HG02623 (cell line): ENCODE measurements around the gene CASZ1.

Experiments used
- ATAC-seq: cut with Tn5 transposase; IDR thresholded peaks from one replicate; pipeline ENCODE4 v1.9.1; 2021; ENCODE audit warnings: moderate library complexity; ENCODE audit not compliant: unreplicated experiment

CASZ1 gene

DNA sequence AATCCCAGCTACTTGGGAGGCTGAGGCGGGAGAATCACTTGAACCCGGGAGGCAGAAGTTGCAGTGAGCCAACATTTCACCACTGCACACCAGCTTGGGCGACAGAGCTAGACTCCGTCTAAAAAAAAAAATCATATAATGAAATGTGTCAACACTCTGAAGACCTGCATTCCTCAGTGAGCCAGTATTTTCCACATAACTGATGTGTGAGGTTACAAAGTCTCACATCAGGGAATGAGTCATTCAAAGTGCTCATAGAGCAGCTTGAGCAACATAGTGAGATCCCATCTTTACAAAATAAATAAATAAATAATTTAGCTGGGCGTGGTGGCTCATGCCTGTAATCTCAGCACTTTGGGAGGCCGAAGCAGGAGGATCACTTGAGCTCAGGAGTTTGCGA, 65.5 kb downstream of the CASZ1 start:
- no peak for ATAC-seq

DNA sequence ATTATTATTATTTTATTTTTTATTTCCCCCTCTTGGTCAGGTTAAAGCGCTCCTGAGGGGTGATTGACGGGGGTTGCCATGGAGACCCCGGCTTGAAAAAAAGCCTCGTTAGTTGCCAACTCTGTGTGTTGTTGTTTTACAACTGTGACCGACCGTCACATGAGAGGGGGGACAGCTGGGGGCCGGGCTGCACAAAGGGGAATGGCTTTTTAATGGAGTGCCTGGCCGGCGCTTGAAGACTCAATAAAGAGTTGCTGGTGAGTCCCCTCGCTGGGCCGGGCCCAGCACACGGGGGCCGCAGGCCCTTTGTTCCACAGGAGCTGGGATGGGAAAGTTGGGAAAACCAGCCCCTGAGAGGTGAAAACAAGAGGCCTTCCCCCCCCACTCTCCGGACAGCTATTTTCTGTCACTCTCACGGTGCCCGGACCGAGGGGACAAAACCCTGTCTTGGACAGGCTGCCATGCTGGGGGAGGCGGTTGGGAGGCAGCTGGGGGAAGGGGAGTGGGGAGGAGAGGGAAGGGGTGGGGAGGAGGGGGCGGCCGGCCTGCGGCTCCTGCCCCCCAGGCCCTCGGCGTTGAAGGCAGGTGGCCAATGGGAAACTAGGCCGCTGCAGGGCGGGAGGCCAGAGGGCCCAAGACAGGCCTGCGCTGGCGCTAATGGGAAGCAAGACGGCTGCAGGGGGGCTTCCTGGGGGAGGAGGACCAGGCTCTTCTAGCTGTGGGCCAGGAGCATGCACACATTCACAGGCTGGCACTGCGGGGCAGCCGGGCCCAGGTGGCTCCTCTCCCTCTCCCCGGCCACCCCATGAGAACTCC, 67.6 kb downstream of the CASZ1 start:
- no peak for ATAC-seq

DNA sequence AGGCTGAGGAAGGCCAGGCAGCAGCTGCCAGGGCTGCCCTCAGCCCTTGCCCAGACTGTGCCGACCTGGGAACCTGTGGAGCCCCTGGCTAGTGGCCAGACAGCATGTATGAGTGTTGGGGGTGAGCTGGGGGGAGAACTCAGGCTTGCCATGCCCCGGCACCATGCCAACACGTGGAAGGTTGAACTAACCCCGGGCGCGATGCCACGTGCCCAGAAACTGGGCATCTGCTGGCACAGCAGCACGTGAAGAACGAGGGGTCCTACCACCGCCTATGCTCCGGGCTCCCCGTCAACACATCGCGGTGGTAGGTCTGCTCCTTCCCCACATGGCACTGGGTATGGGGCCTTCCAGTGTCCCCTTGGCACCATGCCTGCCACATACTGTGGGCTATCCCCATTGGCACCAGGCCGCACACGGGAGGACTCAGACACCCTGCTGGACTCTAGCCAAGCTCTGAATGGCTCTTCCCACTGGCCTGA, 68.7 kb downstream of the CASZ1 start:
- ATAC-seq, result no peak

DNA sequence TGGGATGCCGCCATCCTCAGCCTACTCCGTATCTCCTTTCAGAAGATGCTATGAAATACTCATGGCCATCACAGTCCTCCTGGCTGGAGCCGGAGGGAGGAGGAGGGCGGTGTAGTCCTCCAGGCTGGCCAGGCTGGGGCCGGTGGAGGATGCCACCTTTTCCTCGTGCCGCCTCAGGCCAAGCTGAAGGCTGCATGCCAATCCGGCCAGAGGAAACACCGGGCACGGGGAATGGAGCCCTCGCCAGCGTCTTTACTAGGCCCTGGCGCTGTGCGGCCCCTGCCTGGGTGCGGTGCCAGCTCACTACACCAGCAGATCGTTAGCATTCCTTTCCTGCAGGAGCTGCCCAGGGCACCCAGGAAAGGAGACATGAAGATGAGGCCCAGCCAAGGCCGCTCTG, 70.1 kb downstream of the CASZ1 start:
- ATAC-seq, result no peak

DNA sequence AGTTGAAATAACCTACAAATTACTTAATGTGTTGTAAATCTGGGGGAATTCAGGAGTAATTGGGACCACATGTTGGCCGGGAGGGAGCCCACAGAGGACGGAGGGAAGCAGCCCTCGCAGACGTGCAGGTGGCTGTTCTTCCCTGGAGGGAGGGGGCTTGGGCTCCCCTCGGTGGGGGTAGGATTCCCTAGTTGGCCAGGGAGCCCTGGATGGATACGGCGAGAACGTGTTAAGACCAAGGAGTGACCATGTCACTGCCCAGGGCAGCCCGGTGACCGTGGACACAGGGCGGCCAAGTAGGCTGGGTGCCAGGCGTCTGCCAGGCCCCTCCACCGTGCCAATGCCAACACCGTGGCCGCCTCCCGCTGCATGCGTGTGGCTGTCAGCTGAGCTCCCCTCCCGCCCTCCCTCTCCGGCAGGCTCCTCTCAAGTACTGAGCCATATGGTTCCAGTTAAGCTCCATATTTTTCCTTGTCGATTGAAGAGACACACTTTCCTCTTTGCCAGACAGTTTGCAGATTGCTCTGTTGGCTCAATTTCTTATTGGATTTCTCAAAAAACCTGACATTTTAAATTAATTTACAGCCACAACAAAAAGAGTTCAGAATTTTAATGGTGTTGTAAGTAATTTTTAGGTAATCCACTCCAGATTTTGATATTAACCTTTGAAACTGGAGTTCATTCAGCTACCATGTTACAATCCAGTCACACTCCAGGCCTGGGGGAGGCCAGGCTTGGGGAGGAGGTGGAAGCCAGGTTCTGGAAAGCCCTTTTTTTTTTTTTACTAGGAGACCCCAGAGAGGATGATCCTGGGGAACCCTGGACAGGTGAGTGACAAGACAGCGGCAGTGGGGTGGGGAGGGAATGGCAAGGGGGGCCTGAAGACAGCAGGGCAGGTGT, 71.2 kb downstream of the CASZ1 start:
- no peak for ATAC-seq

DNA sequence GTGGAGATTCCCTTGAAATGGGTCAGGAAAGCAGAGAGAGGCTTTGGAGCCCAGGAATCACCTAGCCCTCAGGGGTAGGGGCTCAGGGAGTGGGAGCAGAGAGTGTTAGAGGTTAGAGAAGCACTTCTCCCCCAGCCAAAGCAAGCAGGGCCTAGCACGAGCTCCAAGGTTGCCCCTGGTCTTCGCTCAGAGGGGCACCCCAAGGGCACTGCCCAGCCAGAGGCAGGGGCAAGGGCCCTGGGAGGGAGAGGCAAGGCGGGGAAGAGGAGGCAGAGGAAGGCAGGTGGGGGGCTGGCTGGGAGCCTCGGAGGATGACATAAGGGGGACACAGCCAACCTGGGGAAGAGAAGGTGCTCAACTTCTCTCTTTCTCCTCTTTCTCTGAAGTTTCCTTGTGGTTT, 71.9 kb downstream of the CASZ1 start:
- no peak for ATAC-seq

DNA sequence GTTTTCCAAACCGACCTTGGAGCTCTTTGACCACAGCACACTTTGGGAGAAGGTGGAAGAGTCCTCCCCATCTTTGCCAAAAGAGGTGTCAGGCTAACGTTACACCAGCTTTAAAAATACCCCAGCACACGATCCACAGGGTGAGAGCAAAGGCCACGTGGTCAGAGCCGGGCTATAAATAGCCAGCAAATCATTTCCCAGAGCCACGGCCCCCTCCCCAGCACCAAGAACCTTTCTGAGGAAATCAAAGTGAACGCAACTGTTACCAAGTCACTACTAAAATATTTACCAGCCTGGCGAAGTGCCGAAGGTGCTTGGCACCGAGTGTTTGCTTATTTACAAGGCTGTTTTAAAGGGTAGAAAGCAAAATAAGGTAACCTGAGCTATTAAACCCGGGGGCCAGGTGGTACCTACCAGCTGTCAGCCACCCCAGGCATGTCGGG, 72.4 kb downstream of the CASZ1 start:
- no peak for ATAC-seq

DNA sequence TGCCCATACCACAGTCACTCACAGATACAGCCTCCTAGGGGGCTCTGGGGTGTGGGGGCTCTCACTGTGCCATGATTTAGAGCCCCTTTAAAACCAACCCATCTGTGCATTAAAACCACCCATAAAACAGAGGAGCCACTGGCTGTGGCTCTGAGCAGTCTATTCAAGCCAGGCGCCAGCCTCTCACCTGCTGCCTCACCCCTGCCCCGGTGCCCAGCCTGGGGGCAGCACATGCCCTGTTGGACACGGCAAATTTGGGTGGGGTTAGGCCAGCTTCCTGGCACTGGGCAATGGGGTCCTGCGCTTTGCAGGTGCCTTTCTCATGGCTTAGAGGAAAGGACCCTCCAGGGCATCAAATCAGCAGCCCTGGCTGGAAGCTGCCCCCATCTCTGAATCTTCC, 73.1 kb downstream of the CASZ1 start:
- no peak for ATAC-seq

DNA sequence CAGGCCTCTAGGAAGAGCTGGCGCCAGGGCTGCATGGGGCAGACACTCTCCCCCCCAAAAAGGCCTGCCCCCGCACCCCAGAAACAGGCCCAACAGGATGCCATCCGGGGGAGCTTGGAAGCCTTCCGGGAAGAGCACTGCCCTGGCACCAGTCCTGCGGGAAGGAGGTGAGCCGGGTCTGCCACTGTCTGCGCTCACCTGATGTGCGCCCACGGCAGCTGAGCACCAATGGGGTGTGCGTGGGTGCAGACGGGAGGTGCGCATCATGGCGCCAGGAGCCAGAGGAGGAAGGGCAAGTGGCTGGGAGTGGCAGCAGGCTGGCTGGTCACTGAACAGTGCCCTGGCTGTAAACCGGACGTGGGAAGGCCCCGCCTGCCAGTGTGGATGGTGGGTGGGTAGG, 73.6 kb downstream of the CASZ1 start:
- ATAC-seq, result no peak

DNA sequence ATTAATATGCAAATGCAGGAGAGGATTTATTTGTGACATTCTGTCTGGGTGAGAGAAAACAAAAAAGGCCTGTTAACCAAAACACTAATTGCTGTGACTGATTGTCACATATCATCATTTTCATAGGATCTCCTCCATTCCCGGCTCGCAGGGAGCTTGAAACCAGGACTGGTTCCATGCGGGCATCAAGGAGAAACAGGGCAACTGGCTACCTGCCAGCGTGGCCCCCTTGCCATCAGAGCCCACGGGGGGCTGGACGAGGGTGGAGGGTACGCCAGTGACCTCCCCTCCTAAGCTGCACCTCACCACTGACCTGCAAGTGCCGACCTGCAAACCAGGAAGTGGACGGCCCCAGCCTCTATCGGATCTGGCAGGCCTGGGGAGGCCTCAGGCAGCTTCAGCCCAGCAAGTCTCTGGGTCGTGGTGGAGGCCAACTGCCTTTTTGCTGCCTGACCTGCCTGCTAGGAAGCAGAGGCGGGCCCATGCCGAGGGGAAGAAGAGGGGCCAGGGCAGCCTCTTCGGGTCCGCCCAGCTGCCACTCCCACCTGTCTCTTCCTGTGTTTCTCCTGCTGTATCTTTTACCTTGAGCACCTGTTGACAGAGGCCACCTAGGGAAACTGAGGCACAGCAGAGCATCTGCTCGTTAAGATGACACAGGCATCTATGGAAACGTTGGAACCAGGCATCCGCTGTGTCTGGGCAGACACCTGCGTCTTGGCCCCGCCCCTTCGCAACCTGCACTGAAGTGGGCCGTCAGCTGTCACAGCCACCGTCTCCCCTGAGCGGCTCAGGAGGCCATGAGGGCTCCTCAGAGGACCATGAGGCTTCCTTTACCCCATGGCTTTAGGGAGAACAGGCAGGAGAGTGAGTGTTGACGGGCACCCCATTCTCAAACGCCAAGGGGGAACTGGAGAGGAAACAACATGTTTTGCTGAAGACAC, 74.8 kb downstream of the CASZ1 start:
- no peak for ATAC-seq

DNA sequence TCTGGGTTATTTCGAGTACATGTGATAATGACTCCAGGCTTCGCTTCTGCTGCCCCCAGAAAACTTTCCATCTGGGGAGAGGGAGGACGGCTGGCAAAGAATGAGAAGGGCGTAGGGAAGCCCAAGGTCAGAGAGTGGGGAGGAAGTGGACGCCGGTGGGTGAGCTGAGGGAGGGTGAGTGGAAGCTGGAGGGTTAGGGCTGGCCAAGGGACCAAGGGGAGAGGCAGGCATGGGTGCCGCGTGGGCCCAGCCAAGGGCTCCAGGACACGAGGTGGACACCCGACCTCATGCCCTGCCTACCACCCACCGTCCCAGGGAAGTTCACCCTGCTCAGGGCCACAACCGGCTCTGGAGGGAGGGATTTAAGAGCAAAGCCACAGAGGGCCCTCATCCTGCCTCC, 75.8 kb downstream of the CASZ1 start:
- ATAC-seq, result no peak

DNA sequence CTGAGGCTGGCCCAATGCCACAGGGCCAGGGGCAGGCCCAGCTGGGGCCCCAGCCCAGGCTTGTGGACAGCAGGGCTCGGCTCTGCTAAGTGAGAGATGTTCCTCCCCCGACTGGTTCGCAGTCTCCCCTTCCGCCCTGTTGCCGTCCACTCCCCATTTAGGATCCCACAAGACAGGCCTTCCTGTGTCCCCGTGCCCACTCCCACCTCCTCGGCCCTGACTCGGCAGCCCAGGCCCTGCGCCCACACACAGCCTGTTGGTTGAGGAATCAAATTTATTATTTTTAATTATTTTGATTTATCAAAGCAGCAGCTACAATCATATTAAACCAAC, 78.4 kb downstream of the CASZ1 start:
- no peak for ATAC-seq

DNA sequence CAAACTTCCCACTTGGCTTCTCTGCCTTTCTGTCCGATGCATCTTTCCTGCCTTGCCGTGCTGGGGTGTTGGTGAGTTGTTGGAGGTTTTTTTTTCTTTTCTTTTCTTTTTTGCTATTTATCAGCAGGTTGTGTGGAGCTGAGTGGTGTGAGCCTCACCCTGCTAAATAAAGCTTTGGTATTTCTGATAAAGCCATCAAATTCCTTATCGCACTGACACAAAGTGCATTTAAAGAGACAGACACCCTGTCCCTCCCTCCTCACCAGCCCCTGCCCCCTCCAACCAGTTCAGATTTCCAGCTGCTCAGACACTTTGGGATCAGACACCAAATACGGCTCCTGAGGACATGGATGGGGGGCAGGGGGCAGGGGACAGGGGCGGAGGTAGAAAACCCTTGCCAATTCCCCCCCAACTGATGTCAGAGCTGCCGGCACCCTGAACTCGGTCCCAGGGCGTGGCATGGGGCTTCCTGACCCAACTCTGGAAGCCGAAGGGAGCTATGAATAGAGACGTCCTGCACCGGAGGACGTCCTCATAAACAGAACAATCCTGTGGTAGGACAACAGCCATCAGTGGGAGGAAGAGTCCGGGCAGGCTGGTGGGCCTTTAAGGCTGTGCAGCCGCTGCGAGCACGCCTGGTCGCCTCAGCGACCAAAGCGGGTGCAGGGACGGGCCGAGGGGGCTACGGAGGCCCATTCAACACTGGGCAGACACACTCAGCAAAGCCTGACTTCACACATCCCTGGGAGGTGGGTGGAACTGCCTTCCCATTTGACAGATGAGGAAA, 79.0 kb downstream of the CASZ1 start:
- ATAC-seq, result no peak

DNA sequence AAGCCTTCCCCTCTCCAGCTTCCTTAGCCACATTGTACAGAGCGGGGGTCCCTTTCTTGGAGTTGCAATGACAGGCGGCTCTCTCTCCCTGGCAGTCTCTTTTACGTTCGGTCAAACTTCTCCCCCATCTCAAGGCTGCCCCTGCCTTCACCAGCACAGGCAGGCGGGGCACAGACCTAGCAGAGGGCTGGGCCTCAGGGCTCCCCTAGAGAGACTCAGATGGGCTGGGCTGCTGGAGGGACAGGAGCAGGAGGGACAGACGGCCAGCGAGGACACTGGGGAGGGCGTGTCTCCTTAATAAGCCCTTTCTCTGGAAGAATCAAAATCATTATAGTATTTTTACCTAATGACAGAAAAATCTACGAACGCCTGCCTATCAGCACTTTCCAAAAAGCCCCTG, 79.6 kb downstream of the CASZ1 start:
- no peak for ATAC-seq

DNA sequence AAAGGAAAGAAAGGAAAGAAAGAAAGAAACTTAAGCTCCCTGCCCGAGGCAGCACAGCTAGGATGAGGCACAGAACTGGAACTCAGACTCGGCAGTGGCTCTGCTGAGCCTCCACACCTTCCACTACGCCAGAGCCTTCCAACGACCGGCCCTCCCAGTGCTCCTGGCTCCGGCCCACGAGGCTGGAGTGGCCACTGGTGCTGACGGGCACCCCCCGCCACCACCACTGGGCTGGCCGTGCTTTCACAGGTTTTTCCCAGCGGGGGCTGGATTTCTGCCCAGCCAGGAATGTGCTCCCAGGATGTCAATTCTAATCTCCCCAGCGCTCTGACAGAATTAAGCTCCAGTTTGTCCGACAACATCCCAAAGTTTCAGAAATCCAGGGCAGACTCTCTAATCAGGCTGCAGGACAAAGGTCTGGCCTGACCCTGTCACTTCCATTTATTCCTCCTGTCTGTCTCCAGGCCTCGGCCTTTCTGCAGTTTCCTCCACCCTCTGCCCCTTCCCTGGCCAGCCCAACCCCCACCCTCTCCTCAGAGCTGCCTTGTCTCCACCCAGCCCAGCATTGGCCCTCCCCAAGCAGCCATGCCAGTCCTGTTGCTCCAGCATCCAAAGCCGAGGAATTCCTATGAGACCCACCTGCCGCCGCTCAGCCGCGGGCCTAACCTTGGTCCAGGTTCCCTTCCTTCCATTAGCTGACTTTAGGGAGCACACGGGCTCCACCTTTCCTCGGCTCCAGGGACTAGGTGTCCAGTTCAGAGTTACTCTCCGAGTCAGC, 81.9 kb downstream of the CASZ1 start:
- ATAC-seq, result no peak

DNA sequence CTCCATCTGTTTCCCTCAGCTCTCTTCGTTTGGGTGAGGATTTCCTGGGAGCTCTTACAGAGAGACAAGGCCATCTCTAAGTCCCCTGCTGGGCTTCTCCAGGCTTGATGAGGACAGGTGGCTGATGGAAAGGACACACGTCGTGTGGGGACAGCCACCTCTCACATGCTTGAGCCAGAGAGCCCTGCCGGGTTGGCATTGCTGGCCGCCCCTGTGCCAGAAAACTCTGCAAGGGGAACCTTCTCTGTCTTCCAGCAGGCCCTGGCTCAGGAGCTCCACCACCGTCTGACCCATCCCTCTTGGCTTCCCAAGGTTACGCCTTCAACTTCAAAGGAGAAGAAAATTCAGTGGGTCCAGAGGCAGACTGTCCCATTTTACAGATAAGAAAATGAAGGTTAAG, 82.8 kb downstream of the CASZ1 start:
- ATAC-seq, result no peak

DNA sequence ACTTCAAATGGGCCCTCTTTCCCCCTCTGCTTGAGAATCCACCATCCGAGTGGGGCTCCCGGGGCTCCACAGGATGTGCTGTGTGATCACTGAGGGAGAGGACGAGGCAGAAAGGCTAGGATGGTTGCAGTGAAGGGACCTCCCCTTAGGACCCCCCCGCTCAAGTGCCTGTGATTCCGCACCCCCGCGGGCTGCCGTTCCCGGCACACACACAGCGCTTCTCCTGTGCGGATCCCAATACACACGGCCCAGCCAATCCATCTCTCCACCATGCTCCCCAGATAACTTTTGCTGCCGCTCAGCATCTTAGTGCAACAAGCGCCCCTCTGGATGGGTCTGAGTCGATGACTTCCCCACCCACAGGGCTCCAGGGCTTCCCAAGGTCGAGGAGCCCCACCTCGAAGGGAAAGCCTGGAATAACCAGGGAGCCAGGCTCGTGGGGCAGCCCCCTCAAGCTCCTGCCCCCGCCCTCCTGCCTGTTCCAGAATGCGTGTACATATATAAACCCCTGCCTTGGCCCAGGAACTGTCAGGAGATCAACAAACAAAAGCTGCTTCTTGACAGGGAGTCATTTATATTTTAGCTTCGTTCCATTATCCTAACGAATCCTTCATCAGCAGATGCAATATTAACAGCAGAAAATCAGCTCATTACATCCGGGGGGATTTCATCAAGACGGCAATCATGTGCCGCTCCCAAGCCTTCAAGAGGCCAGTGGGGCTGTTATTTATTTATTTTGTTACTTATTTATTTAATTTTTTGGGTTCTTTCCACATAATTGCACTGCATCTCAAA, 83.7 kb downstream of the CASZ1 start:
- ATAC-seq, result no peak

DNA sequence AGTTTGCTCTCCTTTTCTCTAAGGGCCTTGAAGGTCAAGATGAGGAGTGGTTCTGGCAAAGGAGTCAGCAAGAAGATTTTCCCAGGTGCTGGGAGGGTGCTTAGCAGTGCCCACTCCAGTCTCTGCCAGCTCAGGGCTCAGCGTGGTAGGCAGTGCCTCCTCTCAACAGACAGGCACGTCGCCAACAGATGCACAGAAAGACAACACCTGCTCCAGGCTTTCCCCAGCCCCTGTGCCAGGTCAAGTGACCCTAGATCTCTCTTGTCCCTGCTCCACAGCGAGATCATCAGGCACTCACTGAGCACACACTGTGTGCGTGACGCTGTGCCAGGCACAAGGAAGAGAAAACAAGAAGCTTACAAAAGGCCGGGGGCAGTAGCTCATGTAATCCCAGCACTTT, 86.0 kb downstream of the CASZ1 start:
- ATAC-seq, result no peak

DNA sequence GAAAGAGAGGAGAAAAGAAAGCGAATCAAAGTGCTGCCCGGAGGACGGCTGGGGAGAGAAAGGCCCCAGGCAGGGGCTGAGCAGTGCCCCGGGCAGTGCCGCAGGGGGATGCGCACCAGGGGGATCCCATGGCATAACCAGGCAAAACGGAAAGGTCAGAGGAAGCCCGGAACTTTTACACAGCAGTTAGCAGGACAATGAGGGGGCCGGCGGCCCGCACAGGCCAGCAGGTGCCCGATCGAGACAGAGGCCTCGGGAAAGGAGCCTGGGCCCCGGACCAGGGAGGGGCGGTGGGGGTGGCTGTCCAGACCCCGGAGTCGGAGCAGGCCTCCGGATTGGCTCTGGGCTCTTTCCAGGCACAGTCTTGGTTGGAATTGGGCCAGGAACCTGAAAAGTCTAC, 86.8 kb downstream of the CASZ1 start:
- no peak for ATAC-seq
